Esophagus muscularis mucosa (tissue), 4 donors: Measurements from ENCODE around the gene DNASE1L2.

Experiments used
- EP300 ChIP-seq: sonication (generic); formaldehyde crosslinking; IDR thresholded peaks from one replicate; pipeline ENCODE4 v1.6.1; 2017; ENCODE audit warnings: antibody characterized with exemption
- POLR2A ChIP-seq: fragments of 450-650 bp; IDR thresholded peaks from one replicate; pipeline ENCODE4 v1.6.1; 2017; ENCODE audit warnings: antibody characterized with exemption, moderate library complexity, mild to moderate bottlenecking, low read depth
- POLR2AphosphoS5 ChIP-seq, 2 donors: sonication (generic); formaldehyde crosslinking; IDR thresholded peaks; one replicate each; pipeline ENCODE4 v1.6.1; 2017; ENCODE audit warnings: antibody characterized with exemption in 2 of 2
- TF ChIP-seq, protein P1 (sequence below), 3 experiments: fragments of 200-600 bp in 2 of 3; fragments of 450-650 bp in 1 of 3; sonication (generic) in 2 of 3; IDR thresholded peaks; one replicate each; pipeline ENCODE4 v1.5.1; 2017 to 2019; ENCODE audit warnings: antibody characterized with exemption in 3 of 3, mild to moderate bottlenecking in 2 of 3, moderate library complexity in 1 of 3

DNA sequence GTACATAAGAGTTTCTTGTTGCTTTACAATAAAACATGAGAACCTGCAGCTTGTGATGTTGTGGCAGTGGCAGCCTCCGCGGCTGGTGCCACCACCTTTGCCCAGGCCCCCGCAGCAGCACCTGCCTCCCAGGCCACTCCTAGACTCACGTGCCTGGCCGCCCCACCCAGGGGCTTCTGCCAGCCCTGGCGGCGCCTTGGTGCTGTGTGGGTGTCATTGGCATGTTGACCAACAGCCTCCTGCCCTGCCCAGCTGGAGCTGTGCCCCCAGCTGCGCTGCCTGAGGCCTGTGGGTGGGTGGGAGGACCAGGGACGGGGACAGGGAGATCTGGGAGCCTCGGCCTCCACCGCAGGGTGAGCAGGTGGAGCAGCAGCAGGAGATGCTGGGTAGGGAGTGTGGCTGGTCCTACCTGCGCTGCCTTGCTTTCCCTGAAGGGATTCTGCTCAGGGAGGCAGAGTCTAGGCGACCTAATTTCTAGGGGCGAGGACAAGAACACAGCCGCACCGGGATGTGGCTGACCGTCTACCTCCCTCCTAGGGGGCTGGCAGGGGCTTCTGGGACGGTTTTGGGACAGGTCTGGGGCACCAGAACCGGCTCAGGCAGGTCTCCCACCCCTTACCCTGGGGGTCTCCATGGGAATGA lies 428 bp upstream of the DNASE1L2 start:
- TF ChIP-seq, protein P1, sequence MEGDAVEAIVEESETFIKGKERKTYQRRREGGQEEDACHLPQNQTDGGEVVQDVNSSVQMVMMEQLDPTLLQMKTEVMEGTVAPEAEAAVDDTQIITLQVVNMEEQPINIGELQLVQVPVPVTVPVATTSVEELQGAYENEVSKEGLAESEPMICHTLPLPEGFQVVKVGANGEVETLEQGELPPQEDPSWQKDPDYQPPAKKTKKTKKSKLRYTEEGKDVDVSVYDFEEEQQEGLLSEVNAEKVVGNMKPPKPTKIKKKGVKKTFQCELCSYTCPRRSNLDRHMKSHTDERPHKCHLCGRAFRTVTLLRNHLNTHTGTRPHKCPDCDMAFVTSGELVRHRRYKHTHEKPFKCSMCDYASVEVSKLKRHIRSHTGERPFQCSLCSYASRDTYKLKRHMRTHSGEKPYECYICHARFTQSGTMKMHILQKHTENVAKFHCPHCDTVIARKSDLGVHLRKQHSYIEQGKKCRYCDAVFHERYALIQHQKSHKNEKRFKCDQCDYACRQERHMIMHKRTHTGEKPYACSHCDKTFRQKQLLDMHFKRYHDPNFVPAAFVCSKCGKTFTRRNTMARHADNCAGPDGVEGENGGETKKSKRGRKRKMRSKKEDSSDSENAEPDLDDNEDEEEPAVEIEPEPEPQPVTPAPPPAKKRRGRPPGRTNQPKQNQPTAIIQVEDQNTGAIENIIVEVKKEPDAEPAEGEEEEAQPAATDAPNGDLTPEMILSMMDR (IDR thresholded peaks at IDR 0.05): no peak
- TF ChIP-seq POLR2AphosphoS5 (IDR thresholded peaks at IDR 0.05) (no peak), POLR2A (no peak), EP300 (no peak)
